Liver (tissue), 3 donors: ENCODE measurements around the gene CREB3L1.

ENCODE experiments used
- EGR1 ChIP-seq, 2 donors: IDR thresholded peaks; 2 replicates each; pipeline ENCODE4 v1.6.1; 2016 to 2018; ENCODE audit warnings: antibody characterized with exemption in 2 of 2, low read depth in 2 of 2
- FOXA2 ChIP-seq: IDR thresholded peaks from 2 replicates; pipeline ENCODE4 v1.6.1; 2016; ENCODE audit warnings: antibody characterized with exemption
- GABPA ChIP-seq, 2 donors: IDR thresholded peaks in 1 of 2; conservative IDR thresholded peaks in 1 of 2; 2 replicates each; pipeline ENCODE4 v1.6.1; 2016; ENCODE audit warnings: antibody characterized with exemption in 2 of 2, mild to moderate bottlenecking in 1 of 2, moderate library complexity in 1 of 2
- JUND ChIP-seq, 2 donors: IDR thresholded peaks; 2 replicates each; pipeline ENCODE4 v1.6.1; 2016; ENCODE audit warnings: antibody characterized with exemption in 2 of 2
- RAD21 ChIP-seq, 2 donors: IDR thresholded peaks; 2 replicates each; pipeline ENCODE4 v1.6.1; 2016; ENCODE audit warnings: antibody characterized with exemption in 2 of 2, mild to moderate bottlenecking in 2 of 2
- RXRA ChIP-seq, 2 donors: IDR thresholded peaks; 2 replicates each; pipeline ENCODE4 v1.6.1; 2017 to 2018; ENCODE audit warnings: antibody characterized with exemption in 2 of 2, mild to moderate bottlenecking in 1 of 2
- SP1 ChIP-seq: IDR thresholded peaks from 2 replicates; pipeline ENCODE4 v1.6.1; 2018; ENCODE audit warnings: antibody characterized with exemption, mild to moderate bottlenecking
- TAF1 ChIP-seq: conservative IDR thresholded peaks from 2 replicates; pipeline ENCODE4 v1.6.1; 2016; ENCODE audit warnings: antibody characterized with exemption, mild to moderate bottlenecking
- YY1 ChIP-seq: IDR thresholded peaks from 2 replicates; pipeline ENCODE4 v1.6.1; 2016; ENCODE audit warnings: antibody characterized with exemption, mild to moderate bottlenecking
- TF ChIP-seq, protein P1 (sequence below): IDR thresholded peaks from 2 replicates; pipeline ENCODE4 v1.6.1; 2016; ENCODE audit warnings: antibody characterized with exemption
- TF ChIP-seq, protein P2 (sequence below): fragments of 150-350 bp; IDR thresholded peaks from 2 replicates; pipeline ENCODE4 v1.5.1; 2017; ENCODE audit warnings: improper control_type of control experiment, low read depth, low read length; ENCODE audit not compliant: missing input control
- TF ChIP-seq, protein P3 (sequence below): IDR thresholded peaks from 2 replicates; pipeline ENCODE4 v1.6.1; 2016; ENCODE audit warnings: antibody characterized with exemption
- TF ChIP-seq, protein P4 (sequence below): IDR thresholded peaks from 2 replicates; pipeline ENCODE4 v1.6.1; 2016; ENCODE audit warnings: antibody characterized with exemption
- TF ChIP-seq, protein P5 (sequence below): IDR thresholded peaks from 2 replicates; pipeline ENCODE4 v1.6.1; 2016; ENCODE audit warnings: antibody characterized with exemption, mild to moderate bottlenecking
- donor health status: healthy.
- donor health status: healthy.

DNA sequence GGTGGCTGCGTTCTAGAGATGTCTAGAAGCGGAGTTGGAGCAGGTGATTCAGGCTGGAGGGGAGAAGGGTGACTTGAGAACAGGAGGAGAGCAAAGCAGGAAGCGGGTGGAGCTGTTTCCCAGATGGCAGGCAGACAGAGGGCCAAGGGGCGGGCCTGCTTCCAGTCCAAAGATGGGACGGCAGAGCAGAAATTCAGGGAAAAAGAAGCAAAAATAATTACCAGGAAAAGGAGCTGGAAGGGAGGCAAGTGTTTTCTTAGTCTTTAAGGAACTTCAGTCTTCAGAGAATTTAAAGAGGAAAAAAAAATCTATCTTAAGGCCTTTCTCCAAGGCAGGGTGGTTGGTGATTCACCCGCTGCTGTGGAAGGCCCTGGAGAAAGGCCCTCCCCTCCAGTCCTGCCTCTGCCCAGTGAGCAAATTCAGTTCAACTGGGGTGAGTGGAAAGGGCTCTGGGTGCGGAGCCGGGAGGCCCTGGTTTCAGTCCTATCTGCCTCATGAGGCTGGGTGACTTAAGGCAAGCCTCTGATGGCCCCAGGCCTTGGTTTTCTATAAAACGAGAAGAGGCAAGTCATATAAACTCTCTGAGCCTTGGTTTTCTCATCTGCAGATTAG lies 4.5 kb upstream of the CREB3L1 start:
- TF ChIP-seq, protein P1, sequence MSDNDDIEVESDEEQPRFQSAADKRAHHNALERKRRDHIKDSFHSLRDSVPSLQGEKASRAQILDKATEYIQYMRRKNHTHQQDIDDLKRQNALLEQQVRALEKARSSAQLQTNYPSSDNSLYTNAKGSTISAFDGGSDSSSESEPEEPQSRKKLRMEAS = no peak
- TF ChIP-seq, protein P2, sequence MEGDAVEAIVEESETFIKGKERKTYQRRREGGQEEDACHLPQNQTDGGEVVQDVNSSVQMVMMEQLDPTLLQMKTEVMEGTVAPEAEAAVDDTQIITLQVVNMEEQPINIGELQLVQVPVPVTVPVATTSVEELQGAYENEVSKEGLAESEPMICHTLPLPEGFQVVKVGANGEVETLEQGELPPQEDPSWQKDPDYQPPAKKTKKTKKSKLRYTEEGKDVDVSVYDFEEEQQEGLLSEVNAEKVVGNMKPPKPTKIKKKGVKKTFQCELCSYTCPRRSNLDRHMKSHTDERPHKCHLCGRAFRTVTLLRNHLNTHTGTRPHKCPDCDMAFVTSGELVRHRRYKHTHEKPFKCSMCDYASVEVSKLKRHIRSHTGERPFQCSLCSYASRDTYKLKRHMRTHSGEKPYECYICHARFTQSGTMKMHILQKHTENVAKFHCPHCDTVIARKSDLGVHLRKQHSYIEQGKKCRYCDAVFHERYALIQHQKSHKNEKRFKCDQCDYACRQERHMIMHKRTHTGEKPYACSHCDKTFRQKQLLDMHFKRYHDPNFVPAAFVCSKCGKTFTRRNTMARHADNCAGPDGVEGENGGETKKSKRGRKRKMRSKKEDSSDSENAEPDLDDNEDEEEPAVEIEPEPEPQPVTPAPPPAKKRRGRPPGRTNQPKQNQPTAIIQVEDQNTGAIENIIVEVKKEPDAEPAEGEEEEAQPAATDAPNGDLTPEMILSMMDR = no peak
- TF ChIP-seq, protein P3, sequence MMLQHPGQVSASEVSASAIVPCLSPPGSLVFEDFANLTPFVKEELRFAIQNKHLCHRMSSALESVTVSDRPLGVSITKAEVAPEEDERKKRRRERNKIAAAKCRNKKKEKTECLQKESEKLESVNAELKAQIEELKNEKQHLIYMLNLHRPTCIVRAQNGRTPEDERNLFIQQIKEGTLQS = no peak
- no peak for TF ChIP-seq SP1
- no peak for TF ChIP-seq EGR1 (IDR thresholded peaks at IDR 0.05; ENCODE audit: low read depth in 2 of 2)
- TF ChIP-seq, protein P4, sequence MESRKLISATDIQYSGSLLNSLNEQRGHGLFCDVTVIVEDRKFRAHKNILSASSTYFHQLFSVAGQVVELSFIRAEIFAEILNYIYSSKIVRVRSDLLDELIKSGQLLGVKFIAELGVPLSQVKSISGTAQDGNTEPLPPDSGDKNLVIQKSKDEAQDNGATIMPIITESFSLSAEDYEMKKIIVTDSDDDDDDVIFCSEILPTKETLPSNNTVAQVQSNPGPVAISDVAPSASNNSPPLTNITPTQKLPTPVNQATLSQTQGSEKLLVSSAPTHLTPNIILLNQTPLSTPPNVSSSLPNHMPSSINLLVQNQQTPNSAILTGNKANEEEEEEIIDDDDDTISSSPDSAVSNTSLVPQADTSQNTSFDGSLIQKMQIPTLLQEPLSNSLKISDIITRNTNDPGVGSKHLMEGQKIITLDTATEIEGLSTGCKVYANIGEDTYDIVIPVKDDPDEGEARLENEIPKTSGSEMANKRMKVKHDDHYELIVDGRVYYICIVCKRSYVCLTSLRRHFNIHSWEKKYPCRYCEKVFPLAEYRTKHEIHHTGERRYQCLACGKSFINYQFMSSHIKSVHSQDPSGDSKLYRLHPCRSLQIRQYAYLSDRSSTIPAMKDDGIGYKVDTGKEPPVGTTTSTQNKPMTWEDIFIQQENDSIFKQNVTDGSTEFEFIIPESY = no peak
- TF ChIP-seq RXRA (IDR thresholded peaks at IDR 0.05) = no peak
- TF ChIP-seq TAF1 = no peak
- TF ChIP-seq, protein P5, sequence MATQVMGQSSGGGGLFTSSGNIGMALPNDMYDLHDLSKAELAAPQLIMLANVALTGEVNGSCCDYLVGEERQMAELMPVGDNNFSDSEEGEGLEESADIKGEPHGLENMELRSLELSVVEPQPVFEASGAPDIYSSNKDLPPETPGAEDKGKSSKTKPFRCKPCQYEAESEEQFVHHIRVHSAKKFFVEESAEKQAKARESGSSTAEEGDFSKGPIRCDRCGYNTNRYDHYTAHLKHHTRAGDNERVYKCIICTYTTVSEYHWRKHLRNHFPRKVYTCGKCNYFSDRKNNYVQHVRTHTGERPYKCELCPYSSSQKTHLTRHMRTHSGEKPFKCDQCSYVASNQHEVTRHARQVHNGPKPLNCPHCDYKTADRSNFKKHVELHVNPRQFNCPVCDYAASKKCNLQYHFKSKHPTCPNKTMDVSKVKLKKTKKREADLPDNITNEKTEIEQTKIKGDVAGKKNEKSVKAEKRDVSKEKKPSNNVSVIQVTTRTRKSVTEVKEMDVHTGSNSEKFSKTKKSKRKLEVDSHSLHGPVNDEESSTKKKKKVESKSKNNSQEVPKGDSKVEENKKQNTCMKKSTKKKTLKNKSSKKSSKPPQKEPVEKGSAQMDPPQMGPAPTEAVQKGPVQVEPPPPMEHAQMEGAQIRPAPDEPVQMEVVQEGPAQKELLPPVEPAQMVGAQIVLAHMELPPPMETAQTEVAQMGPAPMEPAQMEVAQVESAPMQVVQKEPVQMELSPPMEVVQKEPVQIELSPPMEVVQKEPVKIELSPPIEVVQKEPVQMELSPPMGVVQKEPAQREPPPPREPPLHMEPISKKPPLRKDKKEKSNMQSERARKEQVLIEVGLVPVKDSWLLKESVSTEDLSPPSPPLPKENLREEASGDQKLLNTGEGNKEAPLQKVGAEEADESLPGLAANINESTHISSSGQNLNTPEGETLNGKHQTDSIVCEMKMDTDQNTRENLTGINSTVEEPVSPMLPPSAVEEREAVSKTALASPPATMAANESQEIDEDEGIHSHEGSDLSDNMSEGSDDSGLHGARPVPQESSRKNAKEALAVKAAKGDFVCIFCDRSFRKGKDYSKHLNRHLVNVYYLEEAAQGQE = no peak
- TF ChIP-seq JUND (IDR thresholded peaks at IDR 0.05) = no peak
- no peak for TF ChIP-seq GABPA (IDR thresholded peaks at IDR 0.05 in 1 of 2, conservative IDR thresholded peaks at IDR 0.05 in 1 of 2)
- no peak for TF ChIP-seq RAD21 (IDR thresholded peaks at IDR 0.05)
- TF ChIP-seq FOXA2 = no peak
- no peak for TF ChIP-seq YY1
